Keratinocyte (primary cell): ENCODE results near the gene PYCR2.

ENCODE experiments used
- EZH2 ChIP-seq: IDR thresholded peaks from one replicate; pipeline ENCODE4 v1.6.1; 2012; ENCODE audit warnings: inconsistent platforms, mild to moderate bottlenecking, low read length, moderate library complexity
- TF ChIP-seq, protein P1 (sequence below), 3 experiments: IDR thresholded peaks in 1 of 3; conservative IDR thresholded peaks in 1 of 3; optimal IDR thresholded peaks in 1 of 3; 2 replicates in 2 of 3; 3 replicates in 1 of 3; pipeline versions ENCODE3 to v1.5.1; 2011; ENCODE audit warnings: low read length in 3 of 3, mild to moderate bottlenecking in 3 of 3, moderate library complexity in 2 of 3, control low read depth in 1 of 3, inconsistent platforms in 1 of 3; ENCODE audit not compliant: insufficient read depth in 2 of 3; ENCODE audit errors: extremely low read depth in 1 of 3

DNA sequence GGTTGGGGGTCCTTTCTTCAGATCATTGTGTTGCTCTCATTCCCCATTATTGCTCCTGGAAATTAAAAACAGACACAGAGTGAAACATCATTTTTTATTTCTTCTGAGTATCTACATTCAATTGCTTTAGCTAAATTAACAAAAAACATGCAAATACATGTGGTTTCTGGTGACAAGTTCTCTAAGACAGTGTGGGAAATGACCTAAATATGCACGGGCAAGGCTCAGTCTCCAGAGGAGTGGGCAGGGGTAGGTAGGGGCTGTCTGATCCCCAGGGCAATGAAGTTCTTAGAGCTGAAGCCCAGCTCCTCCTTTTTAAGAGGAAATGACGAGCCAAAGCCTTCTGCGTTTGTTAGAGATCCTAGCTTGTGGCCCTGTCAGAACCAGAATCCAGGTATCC, 12.5 kb upstream of the PYCR2 start:
- TF ChIP-seq, protein P1, sequence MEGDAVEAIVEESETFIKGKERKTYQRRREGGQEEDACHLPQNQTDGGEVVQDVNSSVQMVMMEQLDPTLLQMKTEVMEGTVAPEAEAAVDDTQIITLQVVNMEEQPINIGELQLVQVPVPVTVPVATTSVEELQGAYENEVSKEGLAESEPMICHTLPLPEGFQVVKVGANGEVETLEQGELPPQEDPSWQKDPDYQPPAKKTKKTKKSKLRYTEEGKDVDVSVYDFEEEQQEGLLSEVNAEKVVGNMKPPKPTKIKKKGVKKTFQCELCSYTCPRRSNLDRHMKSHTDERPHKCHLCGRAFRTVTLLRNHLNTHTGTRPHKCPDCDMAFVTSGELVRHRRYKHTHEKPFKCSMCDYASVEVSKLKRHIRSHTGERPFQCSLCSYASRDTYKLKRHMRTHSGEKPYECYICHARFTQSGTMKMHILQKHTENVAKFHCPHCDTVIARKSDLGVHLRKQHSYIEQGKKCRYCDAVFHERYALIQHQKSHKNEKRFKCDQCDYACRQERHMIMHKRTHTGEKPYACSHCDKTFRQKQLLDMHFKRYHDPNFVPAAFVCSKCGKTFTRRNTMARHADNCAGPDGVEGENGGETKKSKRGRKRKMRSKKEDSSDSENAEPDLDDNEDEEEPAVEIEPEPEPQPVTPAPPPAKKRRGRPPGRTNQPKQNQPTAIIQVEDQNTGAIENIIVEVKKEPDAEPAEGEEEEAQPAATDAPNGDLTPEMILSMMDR (optimal IDR thresholded peaks at IDR 0.05 in 1 of 3, IDR thresholded peaks at IDR 0.05 in 1 of 3, conservative IDR thresholded peaks at IDR 0.05 in 1 of 3; ENCODE audit: extremely low read depth in 1 of 3, insufficient read depth in 2 of 3, low read length in 3 of 3) = no peak
- TF ChIP-seq EZH2 = no peak
